Limb (tissue), 2 donors: ENCODE measurements around the gene LPCAT2.

Source experiments
- DNase-seq, 2 donors: peaks; one replicate each; pipeline ENCODE4 v3.0.0-alpha.2; 2016; ENCODE audit errors: extremely low spot score in 2 of 2

Gene LPCAT2

GRCh38 chr16:55479430-55480140 is 29.3 kb upstream of the LPCAT2 start:
- peak in 1 of 2 donors; percentile 60 for DNase-seq

GRCh38 chr16:55480228-55480655 is 28.6 kb upstream of the LPCAT2 start:
- DNase-seq: peak; percentile 85 to 86

- no peak for DNase-seq
Observed at GRCh38 chr16:55481023-55481422, 27.8 kb upstream of the LPCAT2 start.

DNA sequence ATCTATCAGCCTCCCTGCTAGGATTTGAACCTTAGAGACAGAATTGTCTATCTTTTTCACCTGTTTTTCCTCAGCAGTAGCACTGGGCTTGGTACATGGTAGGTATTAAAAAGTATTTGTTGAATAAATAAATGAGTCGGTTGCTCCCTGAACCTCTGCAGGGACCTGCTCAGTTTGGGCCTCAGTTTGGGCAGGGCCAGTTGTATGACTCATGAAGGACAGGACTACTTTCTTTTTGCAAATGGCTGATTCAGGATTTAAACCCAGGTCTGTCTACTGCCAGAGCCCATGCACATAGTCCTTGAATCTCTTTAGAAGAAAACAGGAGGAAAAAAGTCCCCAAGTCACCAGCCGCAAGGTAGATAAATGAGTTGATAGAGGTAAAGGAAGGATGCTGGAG is 26.8 kb upstream of the LPCAT2 start:
- no peak for DNase-seq

GRCh38 chr16:55487048-55487803 is 21.6 kb upstream of the LPCAT2 start:
- no peak for DNase-seq

DNA sequence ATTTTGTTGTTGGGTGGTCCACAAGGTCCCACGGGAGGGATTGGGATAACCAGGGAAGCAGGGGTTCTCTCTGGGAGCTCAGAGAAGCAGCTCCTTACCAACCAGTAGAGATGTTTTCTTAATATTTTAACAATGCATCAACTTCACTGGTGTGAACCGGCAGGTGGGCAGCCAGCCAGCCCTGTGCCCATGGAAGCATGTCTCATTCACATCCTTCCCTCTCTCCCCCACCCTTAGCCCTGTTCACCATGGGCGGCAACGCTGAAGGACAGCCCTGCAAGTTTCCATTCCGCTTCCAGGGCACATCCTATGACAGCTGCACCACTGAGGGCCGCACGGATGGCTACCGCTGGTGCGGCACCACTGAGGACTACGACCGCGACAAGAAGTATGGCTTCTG is 20.6 kb upstream of the LPCAT2 start:
- DNase-seq: no peak

DNA sequence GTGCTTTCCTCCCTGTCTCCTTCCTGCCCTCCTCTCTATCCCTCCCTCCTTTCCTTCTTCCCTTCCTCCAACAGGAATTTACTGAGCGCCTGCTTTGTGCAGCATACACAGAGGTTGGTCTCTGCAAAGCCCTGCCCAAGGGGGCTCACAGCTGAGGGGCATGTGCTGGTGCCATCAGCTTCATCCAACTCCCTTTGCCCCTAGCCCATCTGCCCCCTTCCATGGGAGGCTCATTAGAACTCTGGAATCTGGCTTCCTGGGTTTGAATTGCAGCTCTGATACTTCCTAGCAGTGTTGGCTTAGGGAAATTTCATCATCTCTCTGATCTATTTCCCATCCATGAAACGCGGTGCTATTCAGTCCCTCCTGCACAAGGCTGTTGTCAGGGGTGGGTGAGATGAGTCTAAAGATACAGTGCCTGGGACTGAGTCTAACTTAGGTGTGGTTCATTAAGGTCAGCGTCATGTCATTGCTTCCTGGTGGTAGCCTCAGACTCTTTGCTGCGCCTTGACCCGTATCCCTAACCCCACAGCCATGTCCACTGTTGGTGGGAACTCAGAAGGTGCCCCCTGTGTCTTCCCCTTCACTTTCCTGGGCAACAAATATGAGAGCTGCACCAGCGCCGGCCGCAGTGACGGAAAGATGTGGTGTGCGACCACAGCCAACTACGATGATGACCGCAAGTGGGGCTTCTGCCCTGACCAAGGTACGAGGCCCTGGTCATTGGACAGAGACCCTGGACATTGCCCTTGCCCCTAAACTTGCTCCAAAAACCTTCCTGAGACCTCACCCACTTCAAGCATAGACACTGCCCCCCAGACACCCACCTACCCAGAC is 19.5 kb upstream of the LPCAT2 start:
- no peak for DNase-seq

- DNase-seq: no peak
Observed at GRCh38 chr16:55489956-55490265, 19.0 kb upstream of the LPCAT2 start.

DNA sequence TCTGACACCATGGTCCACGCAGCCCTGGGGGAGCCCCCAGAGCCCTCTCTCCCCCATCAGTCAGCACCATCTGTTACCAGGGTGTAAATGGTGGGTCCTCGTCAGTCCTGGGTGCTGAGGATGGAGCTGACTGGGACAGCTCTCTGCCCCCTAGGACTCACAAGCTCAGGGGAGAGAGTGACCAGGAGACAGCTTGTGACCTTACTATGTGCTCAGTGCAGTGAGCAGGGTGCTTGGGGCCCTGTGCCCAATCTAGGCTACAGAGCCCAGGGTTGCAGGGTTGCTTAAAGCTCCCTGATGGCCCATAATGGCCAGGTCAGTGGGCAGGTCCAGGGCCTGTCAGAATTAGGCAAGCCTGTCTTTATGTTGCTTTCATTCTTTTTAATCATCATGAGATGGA is 18.6 kb upstream of the LPCAT2 start:
- DNase-seq: no peak

- peak in 1 of 2 donors; percentile 16 for DNase-seq
Observed at GRCh38 chr16:55491691-55492090, 17.2 kb upstream of the LPCAT2 start.

- DNase-seq: peak in 1 of 2 donors; percentile 22
Observed at GRCh38 chr16:55492756-55493380, 16.0 kb upstream of the LPCAT2 start.

- peak; percentile 69 to 91 for DNase-seq
Observed at GRCh38 chr16:55494994-55495421, 13.9 kb upstream of the LPCAT2 start.

DNA sequence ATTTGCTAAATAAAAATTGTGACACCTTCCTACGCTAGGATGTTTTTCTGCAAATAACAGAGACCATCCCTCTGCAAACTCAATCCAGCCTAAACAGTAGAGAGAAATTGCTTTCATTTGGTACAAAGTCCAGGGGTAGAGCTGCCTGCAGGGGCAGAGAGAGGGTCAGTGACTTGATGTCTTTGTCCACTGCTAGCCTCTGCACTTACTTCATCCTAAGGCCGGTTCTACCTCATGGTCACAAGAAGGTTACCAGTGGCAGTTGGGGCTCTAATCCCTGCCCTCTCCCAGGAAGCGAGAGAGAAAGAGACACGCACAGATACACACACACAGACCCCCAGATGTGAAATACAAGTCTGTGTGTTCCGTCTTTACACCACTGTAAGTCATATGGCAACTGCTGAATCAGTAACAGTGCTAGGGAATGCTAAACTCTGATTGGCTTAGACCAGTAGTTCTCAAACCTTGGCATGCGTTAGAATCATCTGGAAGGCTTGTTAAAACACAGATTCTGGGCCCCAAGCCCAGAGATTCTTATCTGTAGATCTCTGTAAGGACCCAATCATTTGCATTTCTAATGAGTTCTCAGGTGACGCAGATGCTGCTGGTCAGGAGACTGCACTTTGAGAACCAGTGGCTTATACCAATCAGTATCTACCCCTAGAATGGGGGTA is 13.1 kb upstream of the LPCAT2 start:
- peak in 1 of 2 donors; percentile 21 for DNase-seq

DNA sequence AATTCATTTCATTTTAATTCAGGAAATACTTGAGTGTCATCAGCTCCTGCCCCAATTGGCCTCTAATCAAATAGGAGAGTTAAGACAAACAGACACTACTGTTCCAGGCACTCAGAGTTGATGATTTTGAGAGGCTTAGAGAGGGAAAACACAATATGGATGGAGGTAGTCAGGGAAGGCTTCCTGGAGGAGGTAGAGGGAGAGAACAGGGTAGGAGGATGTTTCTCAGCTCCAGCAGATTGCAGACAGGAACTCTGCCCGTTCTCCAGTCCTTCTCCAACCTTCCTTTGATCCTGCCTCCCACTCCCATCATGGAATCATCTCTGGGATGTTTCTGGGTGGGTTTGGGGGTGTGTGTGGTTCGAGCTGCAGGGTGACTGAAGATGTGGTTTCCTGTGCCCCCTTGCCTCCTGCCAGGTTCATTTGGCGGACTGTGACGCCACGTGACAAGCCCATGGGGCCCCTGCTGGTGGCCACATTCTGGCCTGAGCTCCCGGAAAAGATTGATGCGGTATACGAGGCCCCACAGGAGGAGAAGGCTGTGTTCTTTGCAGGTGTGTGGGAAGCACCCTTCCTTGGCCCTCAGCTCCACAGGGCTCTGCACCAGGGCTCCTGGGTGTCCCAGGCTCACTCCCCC is 12.2 kb upstream of the LPCAT2 start:
- peak in 1 of 2 donors; percentile 21 for DNase-seq

- peak in 1 of 2 donors; percentile 14 for DNase-seq
Observed at GRCh38 chr16:55497558-55497957, 11.3 kb upstream of the LPCAT2 start.

- peak in 1 of 2 donors; percentile 11 for DNase-seq
Observed at GRCh38 chr16:55498101-55498500, 10.8 kb upstream of the LPCAT2 start.

- DNase-seq: peak in 1 of 2 donors; percentile 19
Observed at GRCh38 chr16:55499281-55499680, 9.6 kb upstream of the LPCAT2 start.

GRCh38 chr16:55499951-55500529 is 8.8 kb upstream of the LPCAT2 start:
- DNase-seq: peak; percentile 53 to 66

DNA sequence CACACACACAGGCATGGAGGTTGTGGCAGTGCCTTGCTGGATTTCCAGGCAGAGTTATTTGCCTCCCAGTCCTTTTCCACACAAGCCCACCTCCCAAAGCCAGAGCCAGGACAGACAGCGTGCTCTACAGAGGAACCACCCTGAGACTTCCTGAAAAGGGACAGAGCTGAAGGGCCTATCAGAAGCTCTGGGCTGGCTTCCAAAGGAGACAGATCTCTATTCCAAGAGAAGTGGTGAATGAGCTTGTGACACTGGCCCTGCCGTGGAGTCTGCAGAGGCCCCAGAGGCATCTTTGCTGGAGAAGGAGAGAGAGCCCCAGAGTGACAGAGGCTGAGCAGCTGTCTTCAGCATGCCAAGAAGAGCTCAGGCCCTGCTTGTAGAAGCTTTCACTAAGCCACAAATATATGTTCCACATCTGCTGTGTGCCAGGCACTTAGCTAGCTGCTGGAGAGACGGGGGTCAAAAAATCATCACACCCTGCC is 8.3 kb upstream of the LPCAT2 start:
- DNase-seq: peak; percentile 64 to 79
